Measurements from ENCODE around the gene OR6A2.
A peak's percentile ranks its signal among the peaks of the same experiment; 100 is the strongest.
"Not testable (repeated sequence)": the region's sequence is repeated elsewhere in the genome, so short reads cannot be mapped to it uniquely, and the experiment has no call there.

Gene OR6A2

DNA sequence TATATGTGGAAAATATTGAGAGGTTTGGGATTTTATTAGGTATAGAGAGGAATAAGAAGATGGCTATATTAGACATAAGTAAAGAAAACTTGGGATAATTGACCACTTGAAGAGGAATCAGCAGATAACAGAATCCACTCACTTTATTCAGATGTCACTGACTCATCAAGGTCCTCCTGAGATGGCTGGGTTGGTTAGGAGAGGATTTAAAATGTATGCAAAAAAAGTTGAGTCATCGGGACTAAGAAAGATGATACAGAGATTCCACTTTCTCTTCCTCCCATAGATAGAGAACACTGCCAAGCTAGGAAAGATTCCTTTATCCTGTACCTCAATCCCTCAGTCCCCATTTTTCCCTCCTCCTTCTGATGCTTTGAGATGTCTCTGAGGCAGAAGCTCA is at the start of gene OR6A2:
Gene OR6A2 (minus strand): TSS at position 288 of the 400 bp plus-strand sequence. CDS start 3,981 bp downstream, outside the sequence.
- DNase-seq, result no peak

DNA sequence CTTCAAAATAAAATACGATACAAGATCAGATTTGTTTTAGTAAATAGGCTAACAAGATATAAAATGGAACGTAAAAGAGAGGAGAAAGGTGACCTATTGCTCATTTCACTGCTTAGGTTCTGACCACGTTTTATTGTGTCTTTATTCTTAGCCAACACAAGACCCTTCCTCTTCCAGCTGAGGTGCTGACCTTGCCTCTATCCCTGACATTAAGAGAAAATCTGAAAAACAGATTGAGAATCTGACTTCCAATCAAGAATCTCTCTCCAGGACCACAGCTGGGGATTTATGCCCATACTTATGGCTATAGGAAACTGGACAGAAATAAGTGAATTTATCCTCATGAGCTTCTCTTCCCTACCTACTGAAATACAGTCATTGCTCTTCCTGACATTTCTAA is 45.9 kb upstream of the OR6A2 start, which contains the start of gene OR10A5:
Gene OR10A5 (plus strand): TSS at position 301 of the 400 bp plus-strand sequence. CDS start 0 bp downstream, at position 301.
- DNase-seq, result no peak

DNA sequence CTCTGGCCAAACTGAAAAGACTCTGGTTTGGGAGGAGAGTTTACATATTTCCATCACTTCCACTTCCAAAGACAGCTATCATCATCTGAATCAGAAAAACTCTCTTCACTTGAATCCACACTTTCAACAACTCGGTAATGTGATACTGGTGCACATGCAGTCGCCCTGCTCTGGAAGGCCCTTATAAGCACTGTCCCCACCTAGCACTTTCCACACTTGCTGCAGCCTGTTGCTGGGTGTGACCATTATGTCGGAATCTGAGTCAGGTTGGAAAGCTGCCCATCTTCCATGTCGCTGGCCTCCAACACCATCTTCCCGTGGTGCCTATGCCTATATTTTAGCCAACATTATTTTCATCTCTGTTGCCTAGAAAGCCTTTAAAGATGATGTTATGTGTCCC is 44.9 kb upstream of the OR6A2 start:
- DNase-seq, result no peak

- DNase-seq, result no peak
Measured at GRCh38 chr11:6843670-6844069, 44.2 kb upstream of the OR6A2 start.

GRCh38 chr11:6841694-6842093 is 42.2 kb upstream of the OR6A2 start:
- peak; percentile 41 for DNase-seq

GRCh38 chr11:6834021-6834420 is 34.5 kb upstream of the OR6A2 start:
- DNase-seq, result no peak

GRCh38 chr11:6833356-6833755 is 33.9 kb upstream of the OR6A2 start:
- DNase-seq, result no peak

DNA sequence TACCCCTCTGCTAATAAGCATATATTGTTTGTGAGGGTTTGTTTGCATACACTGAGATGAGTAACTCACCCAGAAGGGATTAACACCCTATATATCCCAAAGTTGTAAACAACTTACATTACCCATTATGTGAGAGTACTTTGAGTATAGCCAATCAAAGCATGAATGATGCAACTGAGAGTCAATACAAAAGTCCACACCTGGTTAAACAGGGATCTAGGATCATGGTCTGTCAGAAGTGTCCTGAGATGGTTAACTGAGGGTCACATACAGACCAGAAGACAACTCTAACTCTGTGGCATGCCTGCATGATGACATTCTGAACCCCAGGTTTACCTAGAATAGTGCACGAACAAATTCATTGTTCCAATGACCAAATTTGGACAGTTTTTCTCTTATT is 28.6 kb upstream of the OR6A2 start:
- no peak for DNase-seq

DNA sequence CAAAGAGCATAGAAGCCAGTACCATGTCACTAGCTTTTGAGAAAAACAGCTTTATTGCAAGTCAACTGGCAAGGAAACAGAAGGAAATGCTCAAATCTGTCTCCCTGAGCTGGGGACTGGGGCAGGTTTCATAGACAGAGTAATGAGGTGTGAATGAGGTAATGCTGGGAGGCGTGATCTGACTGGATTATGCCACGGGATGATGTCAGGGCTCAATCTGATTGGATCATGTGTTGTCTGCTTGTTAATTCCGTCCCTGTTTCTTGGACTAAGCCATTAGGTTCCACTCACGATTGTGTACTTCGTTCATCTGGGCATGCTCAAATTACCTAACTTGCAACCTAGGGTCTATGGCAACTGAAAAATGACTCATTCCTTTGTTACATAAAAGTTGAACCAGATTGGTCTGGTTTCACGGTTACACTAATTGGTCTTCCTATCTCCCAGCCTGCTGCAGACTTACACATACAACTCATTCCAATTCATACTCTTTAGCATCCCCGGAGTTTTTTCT is 25.8 kb upstream of the OR6A2 start:
- DNase-seq, result peak; percentile 20

GRCh38 chr11:6824136-6824823 is 24.8 kb upstream of the OR6A2 start:
- no peak for DNase-seq

- DNase-seq, result no peak
Measured at GRCh38 chr11:6818967-6819366, 19.5 kb upstream of the OR6A2 start.

GRCh38 chr11:6817694-6818093 is 18.2 kb upstream of the OR6A2 start:
- DNase-seq, result no peak

DNA sequence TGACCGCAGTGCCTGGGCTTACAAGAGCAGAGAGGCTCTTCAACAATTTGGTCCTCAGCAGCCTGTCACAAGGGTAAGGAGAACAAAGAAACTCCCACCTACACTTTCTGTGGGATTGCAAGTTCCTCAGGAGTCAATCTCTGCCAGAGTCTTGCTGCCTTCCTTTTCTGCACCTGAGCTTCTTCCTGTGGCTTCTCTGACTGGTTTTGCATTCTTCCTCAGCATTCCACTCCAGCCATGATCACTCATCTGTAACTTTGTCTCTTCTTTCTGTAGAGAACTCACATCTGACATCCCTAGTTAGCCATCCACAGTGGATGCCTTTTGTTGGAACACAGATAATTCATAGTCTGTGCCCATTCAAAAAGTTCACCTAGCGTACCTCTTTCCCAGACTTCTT is 14.2 kb upstream of the OR6A2 start:
- no peak for DNase-seq

DNA sequence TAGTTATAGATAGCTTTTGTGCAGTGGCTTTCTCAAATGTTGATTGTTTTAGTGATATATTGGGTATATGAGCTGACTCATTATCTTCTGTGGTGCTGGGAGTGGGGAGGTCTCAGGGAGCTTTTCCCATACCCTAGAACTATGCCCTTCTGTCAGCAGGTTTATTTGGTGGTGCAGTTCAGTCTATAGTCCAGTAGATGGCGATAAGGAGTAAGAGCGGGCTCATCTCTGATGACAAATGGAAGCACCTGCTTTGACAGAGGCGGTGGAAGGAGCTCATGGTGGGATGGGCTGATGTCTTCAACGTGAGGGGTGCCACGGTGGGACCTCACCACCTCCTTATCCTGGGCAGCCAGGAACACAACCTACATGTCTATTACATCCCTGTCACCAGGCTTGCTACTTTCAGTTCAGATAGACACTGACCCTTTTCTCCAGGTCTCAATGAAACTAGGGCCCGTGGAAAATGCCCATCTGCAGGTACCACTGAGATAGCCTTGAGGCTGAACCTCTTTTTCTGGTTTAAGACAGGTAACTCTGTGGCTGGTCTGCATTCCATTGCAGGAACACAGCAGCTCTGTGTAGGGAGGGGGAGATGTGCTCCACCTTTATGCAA is 13.0 kb upstream of the OR6A2 start:
- peak; percentile 63 for DNase-seq

DNA sequence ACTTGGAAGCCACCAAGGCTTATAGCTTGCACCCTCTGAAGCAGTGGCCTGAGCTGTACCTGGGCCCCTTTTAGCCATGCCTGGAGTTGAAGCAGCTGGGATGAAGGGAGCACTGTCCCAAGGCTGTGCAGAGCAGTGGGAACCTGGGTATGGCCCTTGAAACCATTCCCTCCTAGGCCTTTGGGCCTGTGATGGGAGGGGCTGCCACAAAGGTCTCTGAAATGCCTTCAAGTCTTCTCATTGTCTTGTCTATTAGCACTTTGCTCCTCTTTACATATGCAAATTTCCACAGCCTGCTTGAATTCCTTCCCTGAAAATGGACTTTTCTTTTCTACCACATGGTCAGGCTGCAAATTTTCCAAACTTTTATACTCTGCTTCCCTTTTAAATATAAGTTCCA is 1.6 kb upstream of the OR6A2 start:
- DNase-seq, result not testable (repeated sequence)

- DNase-seq, result no peak
Measured at GRCh38 chr11:6794639-6795038, 4.8 kb downstream of the OR6A2 start.

- no peak for DNase-seq
Measured at GRCh38 chr11:6790546-6790945, 8.9 kb downstream of the OR6A2 start.

GRCh38 chr11:6782720-6783119 is 16.8 kb downstream of the OR6A2 start, which contains the start of gene OR2AG1:
Gene OR2AG1, plus strand, starts transcription at chr11:6783020. Its CDS starts 2,018 bp downstream, at chr11:6785038.
- no peak for DNase-seq

DNA sequence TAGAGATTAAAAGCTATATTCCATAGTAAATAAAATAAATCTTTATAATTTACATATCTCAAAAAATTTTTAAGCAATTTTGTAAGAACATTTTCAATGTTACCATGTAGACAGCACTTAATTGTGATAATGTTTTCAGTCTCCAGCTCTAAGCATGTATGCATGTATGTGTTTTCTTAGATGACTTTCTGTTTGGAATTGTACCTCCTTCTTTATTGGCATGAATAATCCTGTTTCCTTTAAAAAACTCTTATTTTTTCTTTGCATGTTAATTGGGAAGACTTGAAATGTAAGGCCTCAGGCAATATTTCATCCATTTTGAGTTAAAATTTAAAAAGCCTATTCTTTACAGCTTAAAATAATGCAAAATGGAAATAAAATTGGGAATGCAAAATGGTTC is 18.7 kb downstream of the OR6A2 start:
- no peak for DNase-seq

- DNase-seq, result no peak
Measured at GRCh38 chr11:6778518-6778917, 21.0 kb downstream of the OR6A2 start.

- DNase-seq, result no peak
Measured at GRCh38 chr11:6771926-6772893, 27.3 kb downstream of the OR6A2 start, which contains the start of gene OR2AG2. Gene OR2AG2, minus strand, starts transcription at chr11:6771976. Its CDS starts 3,019 bp downstream, at chr11:6768957.

- DNase-seq, result peak; percentile 65
Measured at GRCh38 chr11:6757373-6757967, 42.0 kb downstream of the OR6A2 start.

DNA sequence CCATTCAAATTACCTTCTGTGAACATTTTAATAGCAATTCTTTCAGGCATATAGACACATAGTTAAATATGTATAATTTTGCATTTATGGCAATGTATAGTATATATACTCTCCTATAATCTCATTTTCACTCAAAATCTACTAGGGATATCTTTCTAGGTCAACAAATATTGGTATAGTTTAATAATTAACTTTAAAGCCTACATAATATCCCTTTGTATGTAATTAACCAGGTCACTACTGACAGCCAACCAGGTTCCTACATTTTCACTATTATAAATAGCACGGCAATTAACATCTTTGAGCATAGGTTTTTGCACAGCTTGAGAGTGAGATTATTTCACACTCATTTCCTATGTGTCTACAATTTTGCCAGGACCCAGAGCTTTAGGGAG is 43.5 kb downstream of the OR6A2 start:
- DNase-seq, result no peak

All from activated CD4-positive, alpha-beta T cell treated with anti-CD3 and anti-CD28 coated beads, Interleukin-10, Interleukin-2, amounts not matched to agents 100 ng/mL and 50 ng/mL, durations not matched to agents 16 hours and 8 hours (primary cell).